ENCODE results near the gene PFAS.

PFAS gene

GRCh38 chr17:8266648-8267479 lies 17.8 kb downstream of the PFAS start:
- DNase-seq (ENCODE audit: low read depth), result no peak
- no peak overlapping the region for H3K4me3 ChIP-seq (ENCODE audit: low read depth, low read length)

DNA sequence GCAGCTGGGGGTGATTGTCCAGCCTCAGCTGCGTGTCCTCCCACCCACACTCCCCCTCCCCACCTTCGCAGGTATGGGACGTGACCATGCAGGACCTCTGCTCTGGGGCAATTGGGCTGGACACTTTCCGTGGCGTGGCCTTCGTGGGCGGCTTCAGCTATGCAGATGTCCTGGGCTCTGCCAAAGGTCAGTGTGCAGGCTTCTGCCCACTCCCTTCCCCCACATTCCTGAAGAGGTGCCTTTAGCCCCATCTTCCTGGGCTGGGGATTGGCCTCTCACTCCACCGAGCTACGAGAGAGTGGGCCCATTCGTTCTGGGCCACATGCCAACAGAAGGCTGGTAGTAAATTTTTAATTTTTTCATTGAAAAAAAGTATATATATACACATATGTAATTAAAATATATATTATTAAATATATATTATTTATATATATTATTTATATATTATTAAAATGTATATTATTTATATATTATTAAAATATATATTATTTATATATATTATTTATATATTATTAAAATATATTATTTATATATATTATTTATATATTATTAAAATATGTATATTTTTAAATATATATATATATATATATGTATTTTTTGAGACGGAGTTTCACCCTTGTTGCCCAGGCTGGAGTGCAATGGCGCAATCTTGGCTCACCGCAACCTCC lies 18.5 kb downstream of the PFAS start:
- DNase-seq (ENCODE audit: low read depth), result no peak
- no peak overlapping the region for H3K4me3 ChIP-seq (ENCODE audit: low read depth, low read length)

DNA sequence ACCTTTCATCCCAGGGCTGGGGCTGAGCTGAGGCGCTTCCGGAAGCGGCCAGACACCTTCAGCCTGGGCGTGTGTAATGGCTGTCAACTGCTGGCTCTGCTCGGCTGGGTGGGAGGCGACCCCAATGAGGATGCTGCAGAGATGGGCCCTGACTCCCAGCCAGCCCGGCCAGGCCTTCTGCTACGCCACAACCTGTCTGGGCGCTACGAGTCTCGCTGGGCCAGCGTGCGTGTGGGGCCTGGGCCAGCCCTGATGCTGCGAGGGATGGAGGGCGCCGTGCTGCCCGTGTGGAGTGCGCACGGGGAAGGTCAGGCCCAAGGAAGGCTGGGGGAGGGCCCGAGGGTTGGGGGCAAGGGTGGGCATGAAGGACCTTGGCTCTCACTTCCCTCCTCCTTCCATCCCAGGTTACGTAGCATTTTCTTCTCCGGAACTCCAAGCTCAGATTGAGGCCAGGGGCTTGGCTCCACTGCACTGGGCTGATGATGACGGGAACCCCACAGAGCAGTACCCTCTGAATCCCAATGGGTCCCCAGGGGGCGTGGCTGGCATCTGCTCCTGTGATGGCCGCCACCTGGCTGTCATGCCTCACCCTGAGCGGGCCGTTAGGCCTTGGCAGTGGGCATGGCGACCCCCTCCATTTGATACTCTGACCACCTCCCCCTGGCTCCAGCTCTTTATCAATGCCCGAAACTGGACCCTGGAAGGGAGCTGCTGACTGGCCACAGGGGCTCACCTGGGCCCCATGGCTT lies 19.6 kb downstream of the PFAS start:
- DNase-seq (ENCODE audit: low read depth), result no peak
- H3K4me3 ChIP-seq (ENCODE audit: low read depth, low read length), result no peak overlapping the region

DNA sequence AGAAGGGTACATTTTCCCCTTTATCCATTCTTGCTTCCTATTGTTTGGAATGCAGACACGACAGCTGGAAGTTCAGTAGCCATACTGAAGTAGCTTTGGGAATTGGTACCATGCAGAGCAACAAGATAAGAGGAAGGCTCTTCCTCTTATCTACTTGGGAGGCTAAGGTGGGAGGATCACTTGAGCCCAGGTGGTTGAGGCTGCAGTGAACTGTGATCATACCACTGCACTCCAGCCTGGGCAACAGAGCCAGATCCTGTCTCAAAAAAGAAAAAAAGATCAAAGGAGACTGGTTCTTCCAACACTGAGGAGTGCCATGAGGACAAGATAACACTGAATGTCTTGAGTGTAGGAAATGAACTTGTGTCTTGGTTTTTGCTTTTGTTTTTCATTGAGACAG lies 23.3 kb downstream of the PFAS start:
- DNase-seq (ENCODE audit: low read depth), result no peak

DNA sequence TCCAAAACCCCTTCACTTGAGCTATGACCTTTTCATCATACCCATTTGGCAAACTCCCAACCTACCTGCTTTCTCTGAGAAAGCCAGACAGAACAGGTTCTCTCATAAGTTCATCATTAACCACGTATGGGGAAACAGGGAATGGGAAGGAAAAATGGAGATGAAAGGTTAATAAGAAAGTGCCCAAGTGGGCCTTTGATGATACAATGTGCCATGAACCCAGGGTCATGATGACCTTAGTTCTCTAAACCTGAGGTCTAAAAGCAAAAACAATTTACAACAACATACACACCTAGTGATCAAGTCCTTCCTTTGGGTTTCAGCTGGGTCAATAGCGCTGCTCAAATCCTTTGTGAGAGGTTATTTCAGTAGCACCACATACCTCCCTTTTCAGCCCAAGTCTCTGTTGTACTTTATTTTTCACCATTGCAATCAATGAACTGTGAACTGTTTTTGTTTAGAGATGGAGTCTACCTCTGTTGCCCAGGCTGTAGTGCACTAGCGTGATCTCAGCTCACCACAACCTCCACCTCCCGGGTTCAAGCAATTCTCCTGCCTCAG lies 24.9 kb downstream of the PFAS start:
- no peak for DNase-seq (ENCODE audit: low read depth)
- no peak overlapping the region for H3K4me3 ChIP-seq (ENCODE audit: low read depth, low read length)

More for the DNA sequence above, 23.3 kb downstream of the PFAS start:
- H3K4me3 ChIP-seq (ENCODE audit: low read depth, low read length), result no peak overlapping the region

DNA sequence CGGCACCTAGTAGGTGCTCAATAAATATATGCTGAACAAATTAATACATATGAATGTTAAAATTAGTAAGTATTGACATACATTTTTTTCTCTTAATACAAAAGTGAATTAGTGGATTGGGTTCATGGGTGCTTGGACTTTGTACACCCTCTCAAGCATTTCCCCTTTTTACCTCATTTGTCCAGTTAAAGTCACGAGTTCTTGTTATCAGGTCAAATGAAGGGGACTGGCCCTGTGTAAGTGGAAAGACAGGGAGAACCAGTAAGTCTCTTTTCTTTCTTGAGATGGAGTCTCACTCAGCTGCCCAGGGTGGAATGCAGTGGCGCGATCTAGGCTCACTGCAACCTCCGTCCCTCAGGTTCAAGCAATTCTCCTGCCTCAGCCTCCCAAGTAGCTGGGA lies 25.7 kb downstream of the PFAS start:
- H3K4me3 ChIP-seq (ENCODE audit: low read depth, low read length), result no peak overlapping the region
- no peak for DNase-seq (ENCODE audit: low read depth)

DNA sequence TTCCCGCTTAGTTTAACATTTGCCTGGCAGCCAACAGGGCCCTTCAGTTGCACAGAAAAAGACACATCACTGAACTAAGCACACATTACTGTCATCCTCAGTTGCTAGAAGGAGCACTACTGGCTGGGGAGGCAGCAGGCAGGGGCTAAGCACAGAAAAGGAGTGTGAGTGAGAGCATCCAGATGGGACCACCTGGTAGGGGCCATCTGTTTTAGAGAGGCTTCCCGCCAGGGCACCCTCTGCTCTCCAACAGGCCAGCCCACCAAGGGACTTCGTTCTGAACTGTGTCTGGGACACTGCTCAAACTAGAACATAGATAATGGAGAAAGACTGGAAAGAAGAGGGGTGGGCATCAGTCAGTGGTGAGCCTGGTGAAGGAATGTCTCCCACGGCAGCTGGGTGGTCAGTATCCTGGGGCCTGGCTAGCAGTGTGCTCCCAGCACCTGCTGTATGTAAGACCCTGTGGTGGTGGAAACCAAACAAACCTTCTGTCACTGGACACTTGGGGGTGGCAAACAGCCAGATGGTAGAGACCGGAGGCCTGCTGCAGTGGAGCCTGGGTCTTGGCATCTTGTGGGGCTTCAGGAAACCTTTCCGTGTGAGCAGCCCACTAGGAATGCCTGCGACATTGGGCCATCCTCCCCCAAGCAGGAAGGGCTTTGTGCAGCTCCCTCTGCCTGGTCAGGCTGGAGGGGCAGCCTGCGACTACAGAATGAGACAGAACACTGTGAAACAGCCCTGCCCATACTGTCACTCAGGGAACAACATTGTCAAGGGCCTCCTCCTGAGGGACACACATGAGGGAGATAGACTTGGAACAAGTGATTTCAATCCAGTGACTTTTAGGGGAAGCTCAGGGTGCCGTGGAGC lies 26.6 kb downstream of the PFAS start:
- no peak overlapping the region for H3K4me3 ChIP-seq (ENCODE audit: low read depth, low read length)
- peak; percentile 29 for DNase-seq (ENCODE audit: low read depth)

DNA sequence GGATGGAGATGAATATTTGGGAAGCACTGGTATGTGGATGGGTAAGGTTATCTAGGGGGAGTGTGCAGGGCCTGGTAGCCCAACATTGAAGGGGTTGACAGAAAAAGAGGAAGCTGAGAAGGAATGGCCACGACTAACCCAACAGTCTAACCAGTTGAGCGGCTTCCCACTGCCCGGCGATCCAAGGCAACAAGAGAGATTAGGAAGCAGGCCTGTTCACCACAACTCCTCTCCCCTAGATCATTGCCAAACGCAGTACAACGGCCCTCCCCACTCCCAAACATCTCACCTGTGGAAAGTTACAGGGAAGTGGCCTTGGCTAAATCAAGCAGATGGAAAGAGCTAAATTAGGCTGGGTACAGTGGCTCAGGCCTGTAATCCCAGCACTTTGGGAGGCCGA lies 28.2 kb downstream of the PFAS start:
- H3K4me3 ChIP-seq (ENCODE audit: low read depth, low read length), result no peak overlapping the region
- no peak for DNase-seq (ENCODE audit: low read depth)

DNA sequence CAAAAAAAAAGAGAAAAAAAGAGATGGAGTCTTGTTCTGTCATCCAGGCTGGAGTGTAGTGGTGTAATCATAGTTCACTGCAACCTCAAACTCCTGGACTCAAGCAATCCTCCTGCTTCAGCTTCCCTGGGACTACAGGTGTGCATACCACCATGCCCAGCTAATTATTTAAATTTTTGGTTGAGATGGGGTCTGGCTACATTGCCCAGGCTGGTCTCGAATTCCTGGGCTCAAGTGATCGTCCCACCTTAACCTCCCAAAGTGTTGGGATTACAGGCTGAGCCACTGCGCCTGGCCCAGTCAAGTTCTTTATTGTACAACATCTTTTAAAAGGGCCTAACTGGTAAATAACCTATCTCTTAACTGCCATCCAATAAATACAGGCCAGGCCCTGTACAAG lies 33.3 kb downstream of the PFAS start:
- no peak overlapping the region for H3K4me3 ChIP-seq (ENCODE audit: low read depth, low read length)
- no peak for DNase-seq (ENCODE audit: low read depth)

- H3K4me3 ChIP-seq (ENCODE audit: low read depth, low read length), result no peak overlapping the region
- no peak for DNase-seq (ENCODE audit: low read depth)
These were observed 34.3 kb downstream of the PFAS start for GRCh38 chr17:8283356-8283755.

DNA sequence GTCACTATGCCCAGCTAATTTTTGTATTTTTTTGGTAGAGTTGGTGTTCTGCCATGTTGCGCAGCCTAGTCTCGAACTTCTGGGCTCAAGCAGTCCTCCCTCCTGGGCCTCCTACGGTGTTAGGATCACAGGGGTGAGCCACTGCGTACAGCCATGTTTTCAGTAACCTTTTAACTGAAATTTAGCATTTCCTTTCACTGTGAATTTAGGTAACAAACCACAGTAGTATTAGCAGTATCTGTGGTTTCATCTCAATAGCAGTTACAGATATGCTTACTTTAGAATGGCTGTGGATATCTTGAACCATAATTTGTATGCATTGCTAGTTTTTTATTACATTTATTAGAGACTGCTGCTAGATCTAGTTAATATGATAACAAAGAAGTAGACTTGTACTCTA lies 35.0 kb downstream of the PFAS start:
- no peak for DNase-seq (ENCODE audit: low read depth)
- H3K4me3 ChIP-seq (ENCODE audit: low read depth, low read length), result no peak overlapping the region

GRCh38 chr17:8285270-8286181 lies 36.4 kb downstream of the PFAS start:
- DNase-seq (ENCODE audit: low read depth), result no peak
- H3K4me3 ChIP-seq (ENCODE audit: low read depth, low read length), result no peak overlapping the region

DNA sequence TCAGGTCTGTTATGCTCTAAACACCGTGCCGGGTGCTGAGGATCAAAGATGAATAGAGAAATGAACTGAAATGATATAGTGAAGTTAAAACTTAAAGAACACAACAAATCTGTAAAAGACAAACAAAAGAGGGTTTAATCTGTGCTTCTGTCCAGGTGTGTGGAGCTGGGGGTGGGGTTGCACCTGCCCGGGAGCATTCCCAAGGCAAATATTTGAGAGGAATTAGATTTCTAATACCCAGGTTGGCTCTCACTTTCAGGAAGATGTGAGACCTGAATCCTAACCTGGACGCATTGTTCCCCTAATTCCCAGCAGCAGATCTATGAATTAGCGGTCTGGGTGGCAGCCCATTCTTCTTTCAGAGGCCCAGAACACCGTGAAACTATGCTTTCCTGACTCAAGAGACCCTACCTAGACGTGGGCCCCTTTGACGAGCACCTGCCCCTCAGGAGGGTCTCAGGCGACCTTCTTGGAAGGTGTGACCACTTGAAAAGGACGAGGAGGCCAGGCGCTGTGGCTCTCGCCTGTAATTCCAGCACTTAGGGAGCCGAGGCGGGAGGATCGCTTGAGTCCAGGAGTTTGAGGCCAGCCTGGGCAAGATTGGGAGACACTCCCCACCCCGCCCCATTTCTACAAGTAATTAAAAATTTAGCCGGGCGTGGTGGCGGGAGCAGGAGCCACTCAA lies 38.7 kb downstream of the PFAS start:
- peak overlapping the region; percentile 89 for H3K4me3 ChIP-seq (ENCODE audit: low read depth, low read length)
- no peak for DNase-seq (ENCODE audit: low read depth)

- peak within 1 kb of the TSS; percentile 89 for H3K4me3 ChIP-seq (ENCODE audit: low read depth, low read length)
- peak; percentile 46 for DNase-seq (ENCODE audit: low read depth)
These were observed 39.4 kb downstream of the PFAS start, which contains the start of gene RANGRF for GRCh38 chr17:8288336-8289102. Gene RANGRF (plus strand): TSS chr17:8288670. CDS start chr17:8288789, 119 bp downstream.

- peak overlapping the region; percentile 89 for H3K4me3 ChIP-seq (ENCODE audit: low read depth, low read length)
- no peak for DNase-seq (ENCODE audit: low read depth)
These were observed 40.0 kb downstream of the PFAS start for GRCh38 chr17:8289103-8289397.

- no peak for DNase-seq (ENCODE audit: low read depth)
- no peak overlapping the region for H3K4me3 ChIP-seq (ENCODE audit: low read depth, low read length)
These were observed 41.0 kb downstream of the PFAS start for GRCh38 chr17:8290043-8290442.
